RWPE2 (cell line): ENCODE results near the gene ETV6.
A peak's percentile ranks its signal among the peaks of the same experiment; 100 is the strongest.

Source experiments
- ATAC-seq: fragments of 200-7000 bp; cut with Tn5 transposase; 3 replicates; pipeline ENCODE4 v1.9.1; 2021; ENCODE audit warnings: low read depth
- DNase-seq: peaks from one replicate; pipeline ENCODE4 v3.0.0-alpha.2; 2020; ENCODE audit warnings: low spot score
- H3K27ac ChIP-seq: fragments of 450-650 bp; 2 replicates; pipeline ENCODE4 v1.5.1; 2017; ENCODE audit warnings: mild to moderate bottlenecking; ENCODE audit not compliant: poor library complexity, severe bottlenecking
- H3K27me3 ChIP-seq: fragments of 250-450 bp; sonication (Bioruptor Pico); 2 replicates; pipeline ENCODE4 v1.5.1; 2021; ENCODE audit warnings: mild to moderate bottlenecking, moderate library complexity; ENCODE audit not compliant: insufficient read depth, poor library complexity, severe bottlenecking
- H3K36me3 ChIP-seq: fragments of 250-450 bp; sonication (Bioruptor Pico); 2 replicates; pipeline ENCODE4 v1.5.1; 2020; ENCODE audit warnings: low read depth, mild to moderate bottlenecking, moderate library complexity
- H3K4me1 ChIP-seq: fragments of 250-450 bp; sonication (Bioruptor Pico); 2 replicates; pipeline ENCODE4 v1.5.1; 2021; ENCODE audit warnings: mild to moderate bottlenecking, moderate library complexity; ENCODE audit not compliant: insufficient read depth, poor library complexity, severe bottlenecking
- H3K4me3 ChIP-seq: fragments of 250-450 bp; sonication (Bioruptor Pico); 2 replicates; pipeline ENCODE4 v1.5.1; 2021; ENCODE audit warnings: mild to moderate bottlenecking, moderate library complexity; ENCODE audit not compliant: severe bottlenecking
- H3K9me3 ChIP-seq: fragments of 250-450 bp; sonication (Bioruptor Pico); 2 replicates; pipeline ENCODE4 v1.5.1; 2021; ENCODE audit warnings: mild to moderate bottlenecking, moderate library complexity; ENCODE audit not compliant: severe bottlenecking
- TF ChIP-seq, protein P1 (sequence below): fragments of 450-650 bp; IDR thresholded peaks from one replicate; pipeline ENCODE4 v1.5.1; 2017; ENCODE audit warnings: mild to moderate bottlenecking, moderate library complexity; ENCODE audit not compliant: poor library complexity, severe bottlenecking

Gene ETV6

DNA sequence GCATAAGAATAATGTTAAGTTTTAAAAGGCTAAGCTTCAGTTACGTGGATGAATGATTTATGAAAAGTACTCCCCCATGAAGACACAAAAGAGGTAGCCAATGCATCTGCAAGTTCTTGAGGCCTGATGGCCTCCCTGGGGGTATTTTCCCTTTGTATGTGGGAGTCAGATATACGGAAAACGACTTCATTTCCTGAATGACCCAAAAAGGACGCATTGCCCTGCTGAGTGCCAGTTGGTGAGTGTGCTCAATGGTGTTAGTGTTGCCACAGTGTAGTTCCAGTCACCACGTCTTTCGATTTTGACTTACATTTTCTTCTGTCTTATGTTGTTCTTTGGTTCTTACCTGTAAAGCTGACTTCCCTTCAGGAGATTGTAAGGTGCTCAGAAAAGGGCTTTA, 8.0 kb downstream of the ETV6 start:
- no peaks in the 10 kb centered on the region for H3K36me3 ChIP-seq
- H3K9me3 ChIP-seq: no peaks in the 10 kb centered on the region
- DNase-seq (no peak), ATAC-seq (no peak)
- no peak overlapping the region for H3K27ac ChIP-seq
- no peak overlapping the region for H3K4me3 ChIP-seq
- peaks cover 6% of the 10 kb centered on the region for H3K4me1 ChIP-seq
- TF ChIP-seq, protein P1, sequence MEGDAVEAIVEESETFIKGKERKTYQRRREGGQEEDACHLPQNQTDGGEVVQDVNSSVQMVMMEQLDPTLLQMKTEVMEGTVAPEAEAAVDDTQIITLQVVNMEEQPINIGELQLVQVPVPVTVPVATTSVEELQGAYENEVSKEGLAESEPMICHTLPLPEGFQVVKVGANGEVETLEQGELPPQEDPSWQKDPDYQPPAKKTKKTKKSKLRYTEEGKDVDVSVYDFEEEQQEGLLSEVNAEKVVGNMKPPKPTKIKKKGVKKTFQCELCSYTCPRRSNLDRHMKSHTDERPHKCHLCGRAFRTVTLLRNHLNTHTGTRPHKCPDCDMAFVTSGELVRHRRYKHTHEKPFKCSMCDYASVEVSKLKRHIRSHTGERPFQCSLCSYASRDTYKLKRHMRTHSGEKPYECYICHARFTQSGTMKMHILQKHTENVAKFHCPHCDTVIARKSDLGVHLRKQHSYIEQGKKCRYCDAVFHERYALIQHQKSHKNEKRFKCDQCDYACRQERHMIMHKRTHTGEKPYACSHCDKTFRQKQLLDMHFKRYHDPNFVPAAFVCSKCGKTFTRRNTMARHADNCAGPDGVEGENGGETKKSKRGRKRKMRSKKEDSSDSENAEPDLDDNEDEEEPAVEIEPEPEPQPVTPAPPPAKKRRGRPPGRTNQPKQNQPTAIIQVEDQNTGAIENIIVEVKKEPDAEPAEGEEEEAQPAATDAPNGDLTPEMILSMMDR: no peak
- H3K27me3 ChIP-seq: no peaks in the 10 kb centered on the region

DNA sequence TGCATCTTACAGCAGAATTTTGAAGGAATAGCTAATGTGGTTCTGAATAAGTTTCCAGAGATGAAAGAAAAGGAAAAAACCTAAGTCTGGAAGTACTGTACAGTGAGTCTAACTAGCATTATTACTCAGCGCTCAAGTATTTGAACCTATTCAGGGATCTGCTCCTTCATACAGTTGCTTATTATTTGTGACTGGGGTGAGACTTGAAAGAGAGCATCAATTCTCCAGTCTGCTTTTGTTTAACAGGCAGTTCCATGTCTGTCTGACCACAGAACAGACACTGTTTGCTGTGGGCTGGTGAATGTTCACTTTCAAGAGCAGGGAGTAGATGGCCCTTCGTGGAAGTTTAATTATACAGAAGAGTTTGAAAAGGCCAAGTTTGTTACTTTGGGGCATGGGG, 9.3 kb downstream of the ETV6 start:
- DNase-seq (no peak), ATAC-seq (peak; percentile 44; the same call in 1 of the 3 replicates)
- H3K9me3 ChIP-seq: no peaks in the 10 kb centered on the region
- TF ChIP-seq, protein P1: no peak
- H3K27me3 ChIP-seq: no peaks in the 10 kb centered on the region
- no peak overlapping the region for H3K27ac ChIP-seq
- no peak overlapping the region for H3K4me3 ChIP-seq
- H3K4me1 ChIP-seq: peaks cover 6% of the 10 kb centered on the region
- no peaks in the 10 kb centered on the region for H3K36me3 ChIP-seq

DNA sequence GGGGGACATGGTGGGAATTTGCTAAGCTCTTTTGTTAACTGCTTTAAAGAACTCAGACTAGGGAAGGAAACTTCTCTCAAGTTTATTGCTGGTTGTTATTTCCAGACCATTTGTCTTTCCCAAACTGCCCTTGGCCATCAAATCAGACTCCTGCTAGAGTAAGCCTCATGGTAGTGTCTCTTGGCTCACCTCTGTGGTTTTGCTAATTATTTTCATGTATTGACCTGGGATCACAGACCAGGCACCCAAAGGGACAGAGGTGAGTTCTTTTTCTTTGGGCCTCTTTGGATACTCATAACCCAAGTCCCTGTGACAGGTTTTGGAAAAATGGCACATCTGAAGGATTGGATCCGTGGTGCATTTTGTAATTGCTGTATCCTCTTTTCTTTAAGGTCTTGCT, 11.2 kb downstream of the ETV6 start:
- Histone ChIP-seq H3K4me1 (peaks cover 6% of the 10 kb centered on the region), H3K27ac (no peak overlapping the region), H3K4me3 (no peak overlapping the region), H3K36me3 (no peaks in the 10 kb centered on the region), H3K27me3 (no peaks in the 10 kb centered on the region), H3K9me3 (no peaks in the 10 kb centered on the region)
- no peak for ATAC-seq
- TF ChIP-seq, protein P1: no peak
- no peak for DNase-seq

DNA sequence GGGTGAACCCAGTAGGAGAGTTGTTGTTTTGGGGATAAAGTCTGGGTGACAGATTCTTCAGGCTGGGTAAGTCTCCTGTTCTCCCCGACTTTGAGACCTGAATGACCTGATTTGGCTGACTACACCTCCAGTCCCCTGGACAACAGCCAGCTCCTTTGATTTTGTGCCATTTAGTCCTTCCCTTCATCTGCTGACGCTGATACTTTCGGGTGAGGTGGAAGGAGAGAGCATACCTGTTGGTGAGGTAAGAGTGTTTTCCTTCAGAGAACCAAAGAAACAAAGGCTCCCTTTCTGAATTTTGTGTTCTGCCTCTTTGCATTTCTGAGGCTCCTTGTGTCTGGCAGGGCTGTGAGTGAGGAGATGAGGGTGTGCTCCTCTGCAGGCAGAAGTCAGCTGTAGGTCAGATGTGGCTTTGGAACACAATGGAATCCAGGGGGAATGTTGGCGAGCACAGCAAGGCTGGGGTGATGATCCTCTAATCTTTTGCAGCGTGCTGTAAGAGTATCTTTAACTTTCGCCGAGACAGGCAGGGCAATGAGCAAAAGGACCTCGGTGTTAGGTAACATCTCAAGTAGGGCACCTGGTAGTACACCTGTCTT, 12.1 kb downstream of the ETV6 start:
- no peak for DNase-seq
- Histone ChIP-seq H3K36me3 (no peaks in the 10 kb centered on the region), H3K27me3 (no peaks in the 10 kb centered on the region), H3K27ac (no peak overlapping the region), H3K4me3 (no peak overlapping the region), H3K4me1 (no peaks in the 10 kb centered on the region), H3K9me3 (no peaks in the 10 kb centered on the region)
- no peak for ATAC-seq
- TF ChIP-seq, protein P1: no peak

DNA sequence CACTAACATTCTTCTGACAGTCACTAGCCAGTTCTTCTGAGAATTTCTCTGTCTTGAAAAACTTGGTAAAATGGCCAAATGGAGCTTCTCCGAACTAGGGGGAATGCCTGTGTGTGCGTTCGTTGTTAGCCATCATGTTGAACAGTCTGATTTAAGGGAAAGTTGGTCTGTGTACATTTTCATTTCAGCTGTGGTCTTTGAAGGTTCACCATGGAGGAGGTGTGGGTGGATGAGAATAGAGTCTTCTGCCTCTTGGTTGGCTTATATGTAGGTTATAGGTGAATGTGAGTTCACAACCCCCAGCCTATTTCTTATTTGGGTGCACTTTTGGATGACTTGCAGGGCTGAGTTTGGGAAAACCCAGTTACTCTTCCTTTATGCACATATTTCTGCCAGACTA, 12.9 kb downstream of the ETV6 start:
- H3K4me1 ChIP-seq: no peaks in the 10 kb centered on the region
- DNase-seq (no peak), ATAC-seq (no peak)
- TF ChIP-seq, protein P1: no peak
- H3K4me3 ChIP-seq: no peak overlapping the region
- H3K36me3 ChIP-seq: no peaks in the 10 kb centered on the region
- no peak overlapping the region for H3K27ac ChIP-seq
- H3K9me3 ChIP-seq: no peaks in the 10 kb centered on the region
- H3K27me3 ChIP-seq: no peaks in the 10 kb centered on the region
